Muscle of back (tissue), 11 donors: ENCODE data around the gene KCNK18. TPM values are rescaled to one million over a fixed set of nuclear protein-coding genes. Genes with fewer than 3 reads are reported as not detected.

Experiments used
- DNase-seq, 3 donors: peaks; one replicate each; pipeline versions ENCODE4 v3.0.0 to v3.0.0-alpha.2; 2013
- polyA plus RNA-seq, 10 donors: library from polyadenylated mRNA; unstranded; fragments of 120-200 nt; gene quantifications; one replicate each; pipeline ENCODE4 v1.2.1, GENCODE V29; 2013; ENCODE audit not compliant: insufficient read length in 10 of 10

The KCNK18 gene
- polyA plus RNA-seq, 10 donors, result not detected

GRCh38 chr10:117250411-117250810 is 53.1 kb downstream of the KCNK18 start:
- DNase-seq, result no peak

- DNase-seq, result no peak
These were observed 56.6 kb downstream of the KCNK18 start for GRCh38 chr10:117253908-117254307.

GRCh38 chr10:117254338-117254737 is 57.0 kb downstream of the KCNK18 start:
- no peak for DNase-seq

GRCh38 chr10:117254774-117255735 is 57.8 kb downstream of the KCNK18 start:
- no peak for DNase-seq

GRCh38 chr10:117255835-117256460 is 58.7 kb downstream of the KCNK18 start:
- no peak for DNase-seq

- no peak for DNase-seq
These were observed 59.6 kb downstream of the KCNK18 start for GRCh38 chr10:117256910-117257309.

GRCh38 chr10:117257721-117258120 is 60.4 kb downstream of the KCNK18 start:
- DNase-seq, result no peak

- DNase-seq, result no peak
These were observed 62.0 kb downstream of the KCNK18 start for GRCh38 chr10:117259279-117259678.

Other genes with a start within 250 kb of the KCNK18 start
- 10 to 100 TPM in 1 of 10 donors, 1 to 10 TPM in 9; 4.3 to 10.7 (median 7.1) TPM for gene SHTN1, start 192.3 kb upstream of the KCNK18 start, polyA plus RNA-seq
- gene VAX1, start 59.2 kb upstream of the KCNK18 start, polyA plus RNA-seq, result under 1 TPM in 4 of 10 donors, not detected in 6; 0.08 to 0.27 (median 0.09) TPM
- 1 to 10 TPM in 2 of 10 donors, under 1 TPM in 8; 0.31 to 1.6 (median 0.49) TPM for gene SLC18A2, start 43.6 kb downstream of the KCNK18 start, polyA plus RNA-seq
- 10 to 100 TPM; 13.6 to 19.7 (median 17.1) TPM for gene PDZD8, start 178.0 kb downstream of the KCNK18 start, polyA plus RNA-seq